ENCODE data around the gene CFD. TPM values are rescaled to one million over a fixed set of nuclear protein-coding genes. Genes with fewer than 3 reads are reported as not detected.

The CFD gene
- polyA plus RNA-seq, 1 of the 3 experiments (the other 2 are of a cell fraction) = 2.5 TPM

- no peak for TF ChIP-seq NRF1 (IDR thresholded peaks at IDR 0.05; ENCODE audit: low read depth, low read length)
- TF ChIP-seq FOXM1 (IDR thresholded peaks at IDR 0.05; ENCODE audit: low read depth) = no peak
Observed at GRCh38 chr19:906480-906879, 47.0 kb downstream of the CFD start (continued).

- DNase-seq = no peak
- ChIA-PET POLR2A (no interaction called here), CTCF (interaction anchor here (0.6 to 2.8 kb wide), 4 partner anchors 10 to 43 kb away, joined by 3 to 7 read pairs (median 5); no protein-coding TSS in a partner anchor)
- Histone ChIP-seq H3K27ac (ENCODE audit: low read depth in 2 of 2, low read length in 1 of 2) (no peak overlapping the region), H3K4me2 (no peak overlapping the region), H3K9ac (no peak overlapping the region), H3K9me3 (no peaks in the 10 kb centered on the region), H3F3A (replicated peaks; ENCODE audit: insufficient read depth) (peaks cover 2% of the 10 kb centered on the region), H3K4me3 (ENCODE audit: low read depth in 2 of 2, low read length in 1 of 2) (no peak overlapping the region), H3K9me2 (no peaks in the 10 kb centered on the region), H3K4me1 (ENCODE audit: control insufficient read depth in 1 of 2, insufficient read depth in 2 of 2, low read depth in 1 of 2, low read length in 1 of 2) (no peaks in the 10 kb centered on the region; a peak in 2 of 4 replicates), H3K79me2 (ENCODE audit: insufficient read depth) (peaks cover 84% of the 10 kb centered on the region), H3K36me3 (replicated peaks in 1 of 2; ENCODE audit: control insufficient read depth in 1 of 2, insufficient read depth in 2 of 2, low read length in 1 of 2) (no peaks in the 10 kb centered on the region), H2AFZ (ENCODE audit: low read depth) (no peak overlapping the region), H4K20me1 (ENCODE audit: insufficient read depth) (peaks cover 63% of the 10 kb centered on the region), H3K27me3 (ENCODE audit: insufficient read depth) (no peaks in the 10 kb centered on the region)
- WGBS (ENCODE audit: low lambda C conversion rate) = 88% methylated on average over 7 of the region's 14 CpGs
- TF ChIP-seq, protein P1, sequence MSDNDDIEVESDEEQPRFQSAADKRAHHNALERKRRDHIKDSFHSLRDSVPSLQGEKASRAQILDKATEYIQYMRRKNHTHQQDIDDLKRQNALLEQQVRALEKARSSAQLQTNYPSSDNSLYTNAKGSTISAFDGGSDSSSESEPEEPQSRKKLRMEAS (IDR thresholded peaks at IDR 0.05; ENCODE audit: low read depth) = no peak
- TF ChIP-seq RCOR1 (IDR thresholded peaks at IDR 0.05; ENCODE audit: low read length) = no peak
- no peak for TF ChIP-seq JUND (IDR thresholded peaks at IDR 0.05)
- no peak for TF ChIP-seq EZH2phosphoT487 (IDR thresholded peaks at IDR 0.05; ENCODE audit: borderline replicate concordance, low read depth)
- TF ChIP-seq GABPA (IDR thresholded peaks at IDR 0.05; ENCODE audit: low read depth) = no peak
- TF ChIP-seq FOXJ3 (CRISPR knock-in tag; IDR thresholded peaks at IDR 0.05) = no peak
- no peak for TF ChIP-seq NRF1 (IDR thresholded peaks at IDR 0.05; ENCODE audit: low read depth, low read length)
Observed at GRCh38 chr19:907183-907853, 47.9 kb downstream of the CFD start.

GRCh38 chr19:911197-912033 lies 52.0 kb downstream of the CFD start:
- Histone ChIP-seq H3K27ac (ENCODE audit: low read depth in 2 of 2, low read length in 1 of 2) (no peak overlapping the region), H3K4me1 (ENCODE audit: control insufficient read depth in 1 of 2, insufficient read depth in 2 of 2, low read depth in 1 of 2, low read length in 1 of 2) (peaks cover 0 to 4% of the 10 kb centered on the region in 2 experiments; a peak in 2 of 4 replicates), H3K27me3 (ENCODE audit: insufficient read depth) (no peaks in the 10 kb centered on the region), H3K9me3 (no peaks in the 10 kb centered on the region), H3K36me3 (replicated peaks in 1 of 2; ENCODE audit: control insufficient read depth in 1 of 2, insufficient read depth in 2 of 2, low read length in 1 of 2) (no peaks in the 10 kb centered on the region), H3K79me2 (ENCODE audit: insufficient read depth) (peaks cover 53% of the 10 kb centered on the region), H3K4me3 (ENCODE audit: low read depth in 2 of 2, low read length in 1 of 2) (0 out of 4 replicates have a peak overlapping the region, but pooled peaks of 1 of the 2 experiments have one; percentile 7), H2AFZ (ENCODE audit: low read depth) (no peak overlapping the region), H3F3A (replicated peaks; ENCODE audit: insufficient read depth) (peaks cover 10% of the 10 kb centered on the region), H3K4me2 (peak overlapping the region; percentile 62; the same call in 1 of the 2 replicates), H3K9me2 (no peaks in the 10 kb centered on the region), H3K9ac (no peak overlapping the region), H4K20me1 (ENCODE audit: insufficient read depth) (peaks cover 32% of the 10 kb centered on the region)
- no peak for TF ChIP-seq TAF1 (IDR thresholded peaks at IDR 0.05; ENCODE audit: borderline replicate concordance, low read depth, low read length)
- WGBS (ENCODE audit: low lambda C conversion rate) = 88% methylated on average over 54 of the region's 54 CpGs
- POLR2A ChIA-PET = no interaction called here
- CTCF ChIA-PET = interaction anchor here (1.2 kb wide), 1 partner anchor 48 kb away, joined by 3 read pairs; no protein-coding TSS in a partner anchor
- peak; percentile 59 for DNase-seq

Data from SK-N-SH (cell line).